GM23338 (cell line): Measurements from ENCODE around the gene ARFGAP2. TPM values are rescaled to one million over a fixed set of nuclear protein-coding genes. Genes with fewer than 3 reads are reported as not detected.
A peak's percentile ranks its signal among the peaks of the same experiment; 100 is the strongest.

Source experiments
- ATAC-seq: fragments of 200-7000 bp; cut with Tn5 transposase; 3 replicates; pipeline ENCODE4 v1.9.1; 2020
- DNase-seq: peaks from one replicate; pipeline ENCODE4 v3.0.0-alpha.2; 2015; ENCODE audit warnings: low spot score
- H2AFZ ChIP-seq: fragments of 200-600 bp; sonication (generic); 2 replicates; pipeline ENCODE4 v1.8.0; 2016; ENCODE audit warnings: antibody characterized with exemption, mild to moderate bottlenecking, moderate library complexity
- H3F3A ChIP-seq: fragments of 200-600 bp; sonication (generic); replicated peaks from 2 replicates; pipeline ENCODE4 v1.8.0; 2017; ENCODE audit warnings: antibody characterized with exemption, mixed run types, low read depth
- H3K27ac ChIP-seq: fragments of 200-600 bp; sonication (generic); 2 replicates; pipeline ENCODE4 v1.6.1; 2016; ENCODE audit warnings: low read depth
- H3K27me3 ChIP-seq: fragments of 200-600 bp; sonication (generic); 2 replicates; pipeline ENCODE4 v1.8.0; 2016; ENCODE audit warnings: mild to moderate bottlenecking, mixed run types, moderate library complexity; ENCODE audit not compliant: insufficient read depth
- H3K36me3 ChIP-seq: fragments of 200-600 bp; sonication (generic); 2 replicates; pipeline ENCODE4 v1.8.0; 2016; ENCODE audit warnings: mild to moderate bottlenecking; ENCODE audit not compliant: insufficient read depth
- H3K4me1 ChIP-seq: fragments of 200-600 bp; sonication (generic); 2 replicates; pipeline ENCODE4 v1.8.0; 2016; ENCODE audit warnings: mild to moderate bottlenecking, moderate library complexity; ENCODE audit not compliant: insufficient read depth
- H3K4me2 ChIP-seq: fragments of 200-600 bp; sonication (generic); 2 replicates; pipeline ENCODE4 v1.7.1; 2017; ENCODE audit warnings: mixed run types
- H3K4me3 ChIP-seq: fragments of 200-600 bp; sonication (generic); 2 replicates; pipeline ENCODE4 v1.6.1; 2016; ENCODE audit warnings: mixed run types
- H3K79me2 ChIP-seq: fragments of 200-600 bp; sonication (generic); replicated peaks from 2 replicates; pipeline ENCODE4 v1.8.0; 2017; ENCODE audit warnings: mild to moderate bottlenecking; ENCODE audit not compliant: insufficient read depth
- H3K9me2 ChIP-seq: fragments of 200-600 bp; sonication (generic); 2 replicates; pipeline ENCODE4 v1.8.0; 2017; ENCODE audit not compliant: insufficient read depth
- H4K20me1 ChIP-seq: fragments of 200-600 bp; sonication (generic); replicated peaks from 2 replicates; pipeline ENCODE4 v1.8.0; 2017; ENCODE audit warnings: mild to moderate bottlenecking; ENCODE audit not compliant: insufficient read depth
- H3K27ac Mint-ChIP-seq: 2 replicates; pipeline ENCODE4 v1.8.0; 2020; ENCODE audit warnings: inconsistent platforms, mild to moderate bottlenecking, moderate library complexity, mixed read lengths
- H3K27me3 Mint-ChIP-seq: 3 replicates; pipeline ENCODE4 v1.8.0; 2022; ENCODE audit warnings: low read depth, mild to moderate bottlenecking, moderate library complexity, mixed read lengths, inconsistent platforms; ENCODE audit not compliant: insufficient read depth, poor library complexity
- H3K36me3 Mint-ChIP-seq: 3 replicates; pipeline ENCODE4 v1.8.0; 2021; ENCODE audit warnings: low read depth, mild to moderate bottlenecking, inconsistent platforms, moderate library complexity, mixed read lengths
- H3K4me1 Mint-ChIP-seq: 3 replicates; pipeline ENCODE4 v1.8.0; 2020; ENCODE audit warnings: mild to moderate bottlenecking, inconsistent platforms, mixed read lengths
- H3K4me3 Mint-ChIP-seq: 3 replicates; pipeline ENCODE4 v1.8.0; 2021; ENCODE audit warnings: moderate library complexity, mild to moderate bottlenecking, inconsistent platforms, mixed read lengths
- H3K9me3 Mint-ChIP-seq: 3 replicates; pipeline ENCODE4 v1.8.0; 2020; ENCODE audit warnings: moderate library complexity, mild to moderate bottlenecking, inconsistent platforms, mixed read lengths
- CREB1 ChIP-seq: fragments of 250-450 bp; sonication (Bioruptor Pico); IDR thresholded peaks from 2 replicates; pipeline ENCODE4 v1.5.0; 2020; ENCODE audit warnings: low read depth, mild to moderate bottlenecking, moderate library complexity
- CTCF ChIP-seq, 2 experiments: fragments of 200-600 bp in 1 of 2; sonication (generic) in 1 of 2; conservative IDR thresholded peaks; 2 replicates each; pipeline versions ENCODE4 v1.5.1 to v1.6.1; 2016 to 2017; ENCODE audit warnings: antibody characterized with exemption in 2 of 2, low read depth in 2 of 2, mild to moderate bottlenecking in 2 of 2, moderate library complexity in 1 of 2
- EZH2 ChIP-seq: fragments of 200-600 bp; sonication (generic); IDR thresholded peaks from one replicate; pipeline ENCODE4 v1.8.0; 2017; ENCODE audit warnings: antibody characterized with exemption, mild to moderate bottlenecking, low read depth; ENCODE audit not compliant: unreplicated experiment
- EZH2phosphoT487 ChIP-seq: fragments of 200-600 bp; sonication (generic); IDR thresholded peaks from one replicate; pipeline ENCODE4 v1.8.1; 2018; ENCODE audit warnings: antibody characterized with exemption; ENCODE audit not compliant: unreplicated experiment
- JUNB ChIP-seq: IDR thresholded peaks from one replicate; pipeline ENCODE4 v1.6.1; 2016; ENCODE audit warnings: antibody characterized with exemption; ENCODE audit not compliant: unreplicated experiment
- POLR2AphosphoS5 ChIP-seq: IDR thresholded peaks from 2 replicates; pipeline ENCODE4 v1.6.1; 2016; ENCODE audit warnings: antibody characterized with exemption, low read depth
- ZNF114 ChIP-seq: fragments of 250-450 bp; sonication (Bioruptor Pico); IDR thresholded peaks from 2 replicates; pipeline ENCODE4 v1.5.0; 2020; ENCODE audit warnings: mild to moderate bottlenecking, moderate library complexity
- ZNF331 ChIP-seq: fragments of 250-450 bp; sonication (Bioruptor Pico); IDR thresholded peaks from 2 replicates; pipeline ENCODE4 v1.5.0; 2020; ENCODE audit warnings: low read depth, mild to moderate bottlenecking, moderate library complexity
- ZNF462 ChIP-seq: fragments of 250-450 bp; sonication (Bioruptor Pico); IDR thresholded peaks from 2 replicates; pipeline ENCODE4 v1.5.0; 2020; ENCODE audit warnings: mild to moderate bottlenecking, moderate library complexity
- polyA plus RNA-seq: library from polyadenylated mRNA; unstranded; fragments of >200 nt; fragmentation: Nextera tagmentation; extraction: Ambion mirVana; gene quantifications from 2 replicates; pipeline ENCODE4 v1.2.1, GENCODE V29; 2016
- total RNA-seq: library from RNA; depleted of rRNA; stranded (reverse); fragments of >200 nt; shearing (Covaris generic); gene quantifications from 2 replicates; pipeline ENCODE4 v1.2.3, GENCODE V29; 2014

ARFGAP2 gene
- total and polyA plus RNA-seq, 2 experiments from 2014 or later = 25.6 to 122 TPM

GRCh38 chr11:47213950-47214565 lies 37.4 kb upstream of the ARFGAP2 start:
- H3K4me1 ChIP-seq = peaks cover 17% of the 10 kb centered on the region
- peak overlapping the region; percentile 75 for H3K4me2 ChIP-seq
- Mint-ChIP-seq H3K9me3 (no peaks in the 10 kb centered on the region), H3K27me3 (peaks cover 3% of the 10 kb centered on the region), H3K4me3 (peak overlapping the region; percentile 91), H3K4me1 (peaks cover 21% of the 10 kb centered on the region), H3K27ac (peak overlapping the region; percentile 99), H3K36me3 (peaks cover 14% of the 10 kb centered on the region)
- H3K36me3 ChIP-seq = no peaks in the 10 kb centered on the region; the same call in 1 of the 2 replicates
- no peaks in the 10 kb centered on the region; the same call in 1 of the 2 replicates for H4K20me1 ChIP-seq
- peak overlapping the region; percentile 94 for H3K27ac ChIP-seq
- H3F3A ChIP-seq = peaks cover 15% of the 10 kb centered on the region; the same call in 1 of the 2 replicates
- no peaks in the 10 kb centered on the region for H3K27me3 ChIP-seq
- H3K9me2 ChIP-seq = no peaks in the 10 kb centered on the region
- peaks cover 34% of the 10 kb centered on the region for H3K79me2 ChIP-seq
- TF ChIP-seq ZNF114 (CRISPR knock-in tag) (no peak), POLR2AphosphoS5 (peak; percentile 78), CREB1 (CRISPR knock-in tag) (peak; percentile 70)
- DNase-seq (peak; percentile 96), ATAC-seq (peak; percentile 91)
- peak overlapping the region; percentile 77 for H3K4me3 ChIP-seq
- peak overlapping the region; percentile 82; the same call in 1 of the 2 replicates for H2AFZ ChIP-seq

- Histone ChIP-seq H3K4me1 (peaks cover 17% of the 10 kb centered on the region), H3K27ac (no peak overlapping the region), H3K9me2 (no peaks in the 10 kb centered on the region), H3K36me3 (no peaks in the 10 kb centered on the region; the same call in 1 of the 2 replicates), H3K27me3 (no peaks in the 10 kb centered on the region), H3F3A (peaks cover 15% of the 10 kb centered on the region; the same call in 1 of the 2 replicates), H4K20me1 (no peaks in the 10 kb centered on the region), H3K79me2 (peaks cover 24% of the 10 kb centered on the region), H3K4me2 (no peak overlapping the region), H3K4me3 (no peak overlapping the region), H2AFZ (no peak overlapping the region)
- ATAC-seq (no peak), DNase-seq (no peak)
- Mint-ChIP-seq H3K9me3 (no peaks in the 10 kb centered on the region), H3K4me3 (no peak overlapping the region), H3K27ac (no peak overlapping the region), H3K27me3 (peaks cover 3% of the 10 kb centered on the region), H3K4me1 (peaks cover 18% of the 10 kb centered on the region), H3K36me3 (peaks cover 7% of the 10 kb centered on the region)
- TF ChIP-seq EZH2 = no peak
- no peak for TF ChIP-seq CTCF (conservative IDR thresholded peaks at IDR 0.05; ENCODE audit: low read depth in 2 of 2)
- no peak for TF ChIP-seq EZH2phosphoT487
- no peak for TF ChIP-seq JUNB
- TF ChIP-seq CREB1 (CRISPR knock-in tag) = no peak
- TF ChIP-seq ZNF114 (CRISPR knock-in tag) = no peak
- TF ChIP-seq ZNF462 (CRISPR knock-in tag) = no peak
- TF ChIP-seq ZNF331 = no peak
- no peak for TF ChIP-seq POLR2AphosphoS5
Observed at GRCh38 chr11:47212938-47213337, 36.3 kb upstream of the ARFGAP2 start.
